HG02759 (cell line): ENCODE results near the gene KCNIP2.
A peak's percentile ranks its signal among the peaks of the same experiment; 100 is the strongest.
"Not testable (repeated sequence)": the region's sequence is repeated elsewhere in the genome, so short reads cannot be mapped to it uniquely, and the experiment has no call there.

Experiments
- ATAC-seq: cut with Tn5 transposase; IDR thresholded peaks from one replicate; pipeline ENCODE4 v1.9.1; 2021; ENCODE audit warnings: mild to moderate bottlenecking, moderate library complexity; ENCODE audit not compliant: unreplicated experiment

KCNIP2 gene

GRCh38 chr10:101829561-101830315 is 13.9 kb downstream of the KCNIP2 start:
- ATAC-seq: peak; percentile 30

DNA sequence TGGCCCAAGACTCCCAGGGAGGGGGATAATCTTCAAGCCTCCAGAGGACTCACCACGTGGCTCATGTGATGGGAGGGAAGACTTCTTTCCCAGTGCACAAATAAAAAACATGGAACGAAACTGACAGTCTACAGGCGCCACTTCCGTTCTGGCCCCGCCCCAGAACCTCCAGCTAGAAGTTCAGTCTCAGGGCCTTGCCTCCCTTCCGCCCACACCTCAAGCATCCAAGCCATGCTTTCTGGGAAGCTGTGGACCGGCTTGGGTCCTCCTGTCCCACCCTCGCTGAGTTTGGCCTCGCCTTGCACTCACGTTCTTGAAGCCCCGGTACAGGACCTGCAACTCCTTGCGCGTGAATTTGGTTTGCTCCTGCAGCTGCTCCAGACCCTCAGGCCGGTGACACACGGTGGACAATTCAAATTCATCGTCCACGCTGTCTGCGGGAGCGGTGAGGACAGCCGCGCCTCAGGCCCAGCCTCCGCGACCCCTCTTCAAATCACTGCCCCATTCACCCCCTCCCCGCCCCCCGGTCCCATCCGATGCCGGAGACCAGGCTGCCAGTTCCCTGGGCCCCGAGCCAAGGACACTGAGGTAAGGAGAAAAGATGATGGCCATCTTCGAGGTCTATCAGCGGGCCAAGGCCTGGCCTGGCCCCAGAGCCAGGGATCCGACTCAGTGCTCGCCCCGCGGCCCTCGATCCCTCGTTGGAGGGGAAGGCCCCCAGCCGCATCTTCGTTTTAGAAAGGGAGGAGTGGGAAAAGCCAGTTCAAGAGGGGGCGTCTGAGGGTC is 14.6 kb downstream of the KCNIP2 start:
- ATAC-seq: no peak

DNA sequence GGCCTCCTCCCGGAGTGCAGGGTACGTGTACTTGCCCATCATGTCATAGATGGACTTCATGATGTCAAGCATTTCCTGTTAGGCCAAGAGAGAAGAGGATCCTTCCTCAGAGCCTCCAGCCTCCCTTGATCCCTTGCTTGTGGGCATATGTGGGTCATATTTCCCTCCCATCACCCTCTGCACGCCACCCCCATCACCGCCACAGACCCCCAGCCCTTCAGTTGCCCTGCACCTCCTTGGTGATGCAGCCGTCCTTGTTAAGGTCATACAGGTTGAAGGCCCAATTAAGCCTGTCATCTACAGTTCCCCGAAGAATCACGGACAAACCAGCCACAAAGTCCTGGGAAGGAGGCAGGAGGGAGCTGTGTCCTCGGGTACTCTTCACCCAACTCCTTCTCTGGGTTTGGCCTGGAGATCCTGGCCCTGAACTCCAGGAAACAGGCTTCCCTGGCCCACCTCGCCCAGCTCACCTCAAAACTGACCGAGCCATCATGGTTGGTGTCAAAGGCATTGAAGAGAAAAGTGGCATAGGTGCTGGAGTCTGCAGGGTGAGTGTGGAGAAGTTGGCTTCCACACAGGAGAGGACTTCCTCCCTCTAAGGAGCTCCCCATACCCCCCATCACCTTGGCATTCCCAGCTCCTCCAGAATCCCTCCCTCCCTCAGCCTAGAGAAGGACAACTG is 15.5 kb downstream of the KCNIP2 start:
- no peak for ATAC-seq

DNA sequence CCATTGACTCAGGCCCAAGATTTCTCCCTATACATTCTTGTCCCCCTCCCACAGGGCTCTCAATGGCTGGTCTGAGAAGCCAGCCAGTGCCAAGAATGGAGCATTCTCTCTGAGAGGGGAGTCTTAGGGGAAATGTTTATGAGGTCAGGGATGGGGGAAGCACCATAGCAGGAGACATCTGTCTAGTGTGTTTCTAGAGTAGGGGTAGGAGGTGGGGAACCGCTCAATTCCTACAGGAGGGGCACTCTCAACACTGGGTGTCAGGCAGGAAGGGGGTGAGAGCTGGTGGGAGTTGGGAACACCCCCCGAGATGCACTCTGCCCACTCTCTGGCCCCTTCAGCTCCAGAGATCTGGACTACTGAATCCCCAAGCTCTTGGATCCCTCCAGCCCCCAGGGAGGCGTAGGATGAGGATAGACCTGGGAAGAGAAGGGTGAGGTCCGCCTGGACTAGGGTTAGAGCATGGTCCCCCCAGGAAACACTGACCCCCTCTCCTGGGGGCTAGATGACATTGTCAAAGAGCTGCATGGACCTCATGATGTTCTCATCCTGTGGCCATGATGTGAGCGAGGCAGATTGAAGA is 16.7 kb downstream of the KCNIP2 start:
- ATAC-seq: no peak

GRCh38 chr10:101824736-101825135 is 18.9 kb downstream of the KCNIP2 start:
- no peak for ATAC-seq

DNA sequence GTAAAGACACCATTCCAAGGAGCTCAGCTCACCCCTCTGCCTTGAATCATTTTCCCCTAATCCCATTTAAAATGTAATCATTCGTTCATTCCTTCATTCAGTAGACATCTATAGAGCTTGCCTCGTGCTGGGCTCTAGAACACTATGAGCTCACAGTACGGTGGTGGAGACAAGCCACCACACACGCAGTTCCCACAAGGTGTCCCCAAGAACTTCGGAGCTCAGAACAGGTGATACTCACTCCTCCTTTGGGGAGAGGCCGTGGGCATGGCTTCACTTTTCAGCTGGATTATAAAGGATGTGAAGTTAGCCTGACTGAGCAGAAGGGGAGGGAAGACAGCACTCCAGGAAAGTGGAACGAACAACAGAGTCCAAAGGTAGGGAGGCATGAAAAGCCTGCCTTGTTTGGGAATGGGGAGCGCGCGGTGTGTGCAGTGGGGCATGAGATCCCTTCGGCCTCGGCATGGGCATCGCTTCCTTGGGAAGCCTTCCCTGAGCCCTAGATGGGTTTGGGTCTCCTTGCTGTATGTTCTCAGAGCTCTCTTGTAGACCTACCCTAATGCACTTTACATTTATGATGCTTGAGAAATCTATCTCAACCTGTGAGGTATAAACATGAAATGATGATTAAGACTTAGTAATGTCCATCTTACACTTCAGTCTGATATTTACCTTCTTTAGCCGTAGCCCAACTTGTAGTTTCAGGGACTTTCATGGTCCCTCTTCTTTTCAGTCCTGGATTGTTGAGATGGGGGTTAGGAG is 24.5 kb downstream of the KCNIP2 start:
- peak; percentile 15 for ATAC-seq

DNA sequence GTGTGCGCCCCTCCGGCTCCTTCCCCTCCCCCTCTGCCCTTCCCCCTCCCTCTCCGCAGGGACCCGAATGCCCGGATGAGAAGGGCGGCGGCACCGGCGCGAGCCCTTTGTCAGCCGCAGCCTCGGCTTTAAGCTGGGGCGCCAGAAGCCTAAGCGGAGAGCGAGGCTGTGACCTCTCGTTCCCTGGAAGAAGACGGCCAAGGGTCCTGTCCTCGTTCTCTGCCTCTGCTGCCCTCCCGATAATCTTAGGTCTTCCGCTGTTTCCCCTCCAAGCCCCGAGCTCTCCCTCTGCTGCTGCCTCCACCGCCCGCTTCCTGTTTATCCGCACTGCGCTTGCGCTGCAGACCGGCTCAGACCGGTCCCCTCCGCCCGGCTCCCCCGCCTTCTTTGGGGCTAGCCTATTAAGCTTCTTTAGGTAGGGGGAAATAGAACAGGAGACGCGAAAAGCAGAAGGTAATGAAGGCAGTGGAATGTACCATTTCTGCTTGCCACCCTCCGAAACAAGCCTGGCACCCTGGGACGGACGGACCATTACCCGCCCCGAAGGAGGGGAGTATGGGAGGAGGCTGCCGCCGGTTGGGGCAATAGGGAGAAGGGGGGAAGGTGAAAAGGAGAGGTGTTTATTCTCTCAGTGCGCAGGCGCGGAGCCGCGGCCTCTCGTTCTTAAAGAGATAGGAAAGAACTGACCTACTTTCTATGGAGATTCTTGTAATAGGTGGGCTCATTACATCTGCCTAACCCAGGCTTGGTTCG is 25.3 kb downstream of the KCNIP2 start, which contains the start of gene OGA:
OGA (minus strand) TSS at position 326 of the 753 bp plus-strand sequence. CDS start 422 bp downstream, outside the sequence.
- peak; percentile 84 for ATAC-seq

DNA sequence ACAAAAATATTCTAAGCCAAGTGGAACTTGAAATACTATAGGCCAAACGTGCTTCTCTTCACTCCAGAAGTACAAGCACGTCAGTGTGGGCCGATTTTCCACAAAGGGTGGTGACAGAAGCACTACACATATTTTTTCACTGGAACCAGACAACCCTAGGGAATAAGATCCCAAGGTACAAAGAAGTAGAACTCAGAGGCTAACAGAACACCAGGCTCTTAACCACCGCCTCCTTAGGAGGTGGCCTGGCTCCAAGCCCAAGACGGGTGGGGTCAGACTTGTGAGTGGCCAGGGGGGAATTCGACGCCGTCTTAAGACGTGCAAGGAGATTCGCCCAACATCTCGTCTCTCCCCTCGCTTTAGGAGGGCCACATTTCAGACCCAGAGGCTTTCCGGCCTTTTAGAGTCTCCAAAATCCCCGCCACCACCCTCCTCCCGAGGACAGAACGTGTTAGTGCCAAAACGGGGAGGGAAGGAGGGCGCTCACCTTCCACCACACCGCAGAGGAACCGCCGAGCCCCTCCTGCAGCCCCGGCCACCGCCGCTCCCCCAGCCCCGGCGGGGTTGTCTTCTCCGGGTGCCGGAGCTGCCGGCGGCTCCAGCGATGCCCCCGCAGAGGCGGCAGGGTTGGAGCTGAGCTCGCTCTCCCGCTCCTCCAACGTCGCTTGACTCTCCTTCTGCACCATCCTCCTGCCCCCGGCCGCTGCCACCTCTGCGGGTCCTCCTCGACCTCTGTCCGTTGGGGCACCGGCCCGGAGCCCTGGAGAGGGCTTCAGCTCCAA is 26.1 kb downstream of the KCNIP2 start:
- peak; percentile 1 for ATAC-seq

GRCh38 chr10:101816913-101817336 is 26.7 kb downstream of the KCNIP2 start:
- ATAC-seq: no peak

- ATAC-seq: no peak
These were observed 27.2 kb downstream of the KCNIP2 start for GRCh38 chr10:101816376-101816775.

DNA sequence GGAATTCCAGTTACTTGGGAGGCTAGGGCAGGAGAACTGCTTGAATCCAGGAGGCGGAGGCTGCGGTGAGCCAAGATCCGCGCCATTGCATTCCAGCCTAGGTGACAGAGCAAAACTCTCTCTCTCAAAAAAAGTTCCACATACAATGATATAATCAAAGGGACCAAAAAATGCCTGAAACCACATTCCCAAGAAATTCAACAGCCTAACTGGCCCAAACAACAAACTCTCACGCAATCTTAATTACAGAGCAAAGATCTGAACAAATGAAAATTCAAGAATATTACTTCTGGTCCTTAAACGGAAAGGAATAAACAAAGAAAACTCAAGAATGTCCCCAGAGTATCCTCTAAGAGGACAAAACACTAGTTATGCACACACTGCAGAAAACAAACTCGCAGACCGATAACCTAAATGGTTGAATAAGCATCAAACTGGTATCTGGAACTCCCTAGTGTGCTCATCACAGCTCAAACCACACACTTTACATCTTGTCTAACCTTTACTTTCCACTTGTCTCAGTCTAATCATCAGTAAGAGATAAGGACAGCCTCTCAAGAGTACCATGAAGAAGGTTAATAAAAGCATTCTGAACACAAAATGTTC is 29.0 kb downstream of the KCNIP2 start:
- ATAC-seq: peak; percentile 26

GRCh38 chr10:101812606-101813005 is 31.0 kb downstream of the KCNIP2 start:
- no peak for ATAC-seq

DNA sequence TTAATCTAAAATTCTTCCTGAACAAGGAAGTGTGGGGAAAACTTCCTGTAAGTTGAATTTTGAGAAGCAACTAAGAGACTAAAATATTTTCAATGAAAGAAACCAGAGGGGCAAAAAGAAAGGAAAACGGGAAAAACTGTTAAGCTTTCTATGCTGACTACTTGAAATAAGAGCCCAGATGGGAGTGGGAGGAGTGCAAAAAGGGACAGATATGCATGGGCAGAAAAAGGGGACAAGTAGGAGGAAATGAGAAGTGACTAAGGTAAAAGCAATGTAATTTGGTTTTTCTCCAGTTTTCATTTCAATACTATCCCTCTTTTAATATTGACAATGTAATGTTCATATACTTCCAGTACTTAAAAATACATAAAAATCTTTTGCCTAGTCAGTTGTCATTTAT is 36.4 kb downstream of the KCNIP2 start:
- no peak for ATAC-seq

DNA sequence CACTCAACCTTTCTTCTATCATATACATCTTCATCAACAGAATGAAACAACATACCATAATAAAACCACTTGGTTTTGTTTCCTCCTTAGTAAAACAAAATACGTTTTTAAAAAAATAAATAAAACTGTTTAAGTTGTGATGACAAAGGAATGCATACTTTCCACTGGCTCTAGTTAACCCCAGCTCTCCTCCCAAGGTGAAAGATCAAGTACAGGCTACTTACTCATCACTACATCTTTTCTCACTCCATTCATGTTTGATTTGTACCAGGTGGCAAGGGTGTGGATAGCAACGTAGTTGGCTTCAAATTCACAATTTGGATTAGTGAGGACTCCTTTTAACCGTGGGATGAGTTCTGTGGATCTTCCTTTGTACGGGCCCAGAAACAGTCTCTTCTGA is 40.1 kb downstream of the KCNIP2 start:
- no peak for ATAC-seq

DNA sequence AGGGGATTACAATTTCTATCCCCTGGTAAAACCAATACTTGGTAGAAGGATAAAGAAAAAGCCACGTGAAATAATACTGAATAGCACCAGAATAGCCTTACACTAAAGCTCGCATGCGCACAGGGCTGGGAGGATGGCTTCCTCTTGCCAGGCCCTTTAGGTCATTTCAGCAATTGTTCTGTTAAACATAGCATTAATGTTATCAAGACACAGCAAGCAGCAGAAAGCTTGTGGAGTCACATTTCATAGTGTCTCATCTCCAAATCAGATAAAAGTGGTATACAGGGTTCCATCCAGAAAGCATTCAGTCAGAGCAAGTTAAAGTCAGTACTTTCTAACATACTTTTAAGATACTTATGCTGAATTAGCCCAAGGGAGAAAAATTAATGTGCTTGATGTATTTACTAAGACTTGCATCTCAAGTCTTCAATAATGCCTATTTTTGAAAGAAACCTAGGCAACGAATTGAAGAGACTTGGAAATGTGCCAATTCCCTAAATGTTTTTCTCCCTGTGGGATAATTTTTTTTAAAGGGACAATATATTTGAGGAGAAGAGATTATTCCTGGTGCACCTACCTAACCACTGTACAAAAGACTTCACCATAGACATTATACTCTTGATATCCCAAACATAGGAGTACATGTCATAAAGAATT is 46.1 kb downstream of the KCNIP2 start:
- no peak for ATAC-seq

- no peak for ATAC-seq
These were observed 50.1 kb downstream of the KCNIP2 start for GRCh38 chr10:101793526-101793925.

GRCh38 chr10:101789686-101790085 is 53.9 kb downstream of the KCNIP2 start:
- ATAC-seq: no peak

- not testable (repeated sequence) for ATAC-seq
These were observed 54.4 kb downstream of the KCNIP2 start for GRCh38 chr10:101789231-101789630.
